Endothelial cell of umbilical vein (primary cell): Measurements from ENCODE around the gene SERPINE1.

Source experiments
- CTCF ChIP-seq, 2 donors: IDR thresholded peaks; 1 replicate in 1 of 2; 2 replicates in 1 of 2; pipeline ENCODE4 v1.5.1; 2011; ENCODE audit warnings: low read length in 2 of 2, mild to moderate bottlenecking in 2 of 2, moderate library complexity in 2 of 2, control low read depth in 1 of 2, inconsistent platforms in 1 of 2, low read depth in 1 of 2; ENCODE audit not compliant: insufficient read depth in 1 of 2; ENCODE audit errors: extremely low read depth in 1 of 2
- EZH2 ChIP-seq: IDR thresholded peaks from 2 replicates; pipeline ENCODE4 v1.6.1; 2012; ENCODE audit warnings: borderline replicate concordance, low read depth, mild to moderate bottlenecking, moderate library complexity, low read length, inconsistent platforms; ENCODE audit not compliant: severe bottlenecking
- FOS ChIP-seq: IDR thresholded peaks from 2 replicates; pipeline ENCODE4 v1.6.1; 2011; ENCODE audit warnings: mild to moderate bottlenecking, low read length, moderate library complexity, borderline replicate concordance; ENCODE audit not compliant: insufficient read depth
- JUN ChIP-seq: IDR thresholded peaks from 2 replicates; pipeline ENCODE4 v1.6.1; 2011; ENCODE audit warnings: borderline replicate concordance, low read depth; ENCODE audit not compliant: insufficient read length, insufficient read depth
- MAX ChIP-seq: IDR thresholded peaks from 2 replicates; pipeline ENCODE4 v1.6.1; 2011; ENCODE audit not compliant: insufficient read depth, insufficient read length
- POLR2A ChIP-seq: IDR thresholded peaks from 2 replicates; pipeline ENCODE4 v1.6.1; 2012; ENCODE audit warnings: low read depth, mild to moderate bottlenecking, control low read depth, low read length
- POLR2AphosphoS5 ChIP-seq: IDR thresholded peaks from 2 replicates; pipeline ENCODE4 v1.6.1; 2012; ENCODE audit warnings: low read depth, mild to moderate bottlenecking, control low read depth, low read length, moderate library complexity; ENCODE audit not compliant: insufficient read depth

- TF ChIP-seq EZH2 (peak; percentile 11), CTCF (IDR thresholded peaks at IDR 0.05; ENCODE audit: extremely low read depth in 1 of 2, insufficient read depth in 1 of 2, low read depth in 1 of 2, low read length in 2 of 2) (no peak), POLR2A (no peak), POLR2AphosphoS5 (no peak), MAX (no peak), JUN (no peak), FOS (no peak)
Observed at GRCh38 chr7:101154693-101155102, 27.8 kb downstream of the SERPINE1 start.
